GM19025 (cell line): Measurements from ENCODE around the gene SLC18A3.

Source experiments
- ATAC-seq: cut with Tn5 transposase; IDR thresholded peaks from one replicate; pipeline ENCODE4 v1.9.1; 2021; ENCODE audit warnings: mild to moderate bottlenecking, low read depth, moderate library complexity; ENCODE audit not compliant: unreplicated experiment

Gene SLC18A3

DNA sequence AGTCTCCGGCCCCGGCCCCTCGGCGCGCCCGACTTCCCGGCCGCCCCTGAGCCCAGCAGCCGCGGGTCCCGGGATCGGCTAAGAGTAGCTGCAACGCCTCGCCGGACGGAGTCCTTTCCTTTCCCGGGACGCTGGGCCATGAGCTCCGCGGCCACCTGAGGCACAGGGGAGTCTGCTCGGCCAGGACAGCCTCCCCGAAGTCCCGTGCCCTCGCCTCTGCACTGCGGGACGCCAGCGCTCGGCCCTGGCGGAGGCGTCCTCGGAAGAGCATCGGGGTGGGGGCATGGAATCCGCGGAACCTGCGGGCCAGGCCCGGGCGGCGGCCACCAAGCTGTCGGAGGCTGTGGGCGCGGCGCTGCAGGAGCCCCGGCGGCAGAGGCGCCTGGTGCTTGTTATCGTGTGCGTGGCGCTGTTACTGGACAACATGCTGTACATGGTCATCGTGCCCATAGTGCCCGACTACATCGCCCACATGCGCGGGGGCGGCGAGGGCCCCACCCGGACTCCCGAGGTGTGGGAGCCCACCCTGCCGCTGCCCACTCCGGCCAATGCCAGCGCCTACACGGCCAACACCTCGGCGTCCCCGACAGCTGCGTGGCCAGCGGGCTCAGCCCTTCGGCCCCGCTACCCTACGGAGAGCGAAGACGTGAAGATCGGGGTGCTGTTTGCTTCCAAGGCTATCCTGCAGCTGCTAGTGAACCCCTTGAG lies 502 bp downstream of the SLC18A3 start:
- ATAC-seq = no peak

DNA sequence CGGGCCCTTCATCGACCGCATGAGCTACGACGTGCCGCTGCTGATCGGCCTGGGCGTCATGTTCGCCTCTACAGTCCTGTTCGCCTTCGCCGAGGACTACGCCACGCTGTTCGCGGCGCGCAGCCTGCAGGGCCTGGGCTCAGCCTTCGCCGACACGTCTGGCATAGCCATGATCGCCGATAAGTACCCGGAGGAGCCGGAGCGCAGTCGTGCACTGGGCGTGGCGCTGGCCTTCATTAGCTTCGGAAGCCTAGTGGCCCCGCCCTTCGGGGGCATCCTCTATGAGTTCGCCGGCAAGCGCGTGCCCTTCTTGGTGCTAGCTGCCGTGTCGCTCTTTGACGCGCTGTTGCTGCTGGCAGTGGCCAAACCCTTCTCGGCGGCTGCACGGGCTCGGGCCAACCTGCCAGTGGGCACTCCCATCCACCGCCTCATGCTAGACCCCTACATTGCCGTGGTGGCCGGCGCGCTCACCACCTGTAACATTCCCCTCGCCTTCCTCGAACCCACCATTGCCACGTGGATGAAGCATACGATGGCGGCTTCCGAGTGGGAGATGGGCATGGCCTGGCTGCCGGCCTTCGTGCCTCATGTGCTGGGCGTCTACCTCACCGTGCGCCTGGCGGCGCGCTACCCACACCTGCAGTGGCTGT lies 1.2 kb downstream of the SLC18A3 start:
- no peak for ATAC-seq

DNA sequence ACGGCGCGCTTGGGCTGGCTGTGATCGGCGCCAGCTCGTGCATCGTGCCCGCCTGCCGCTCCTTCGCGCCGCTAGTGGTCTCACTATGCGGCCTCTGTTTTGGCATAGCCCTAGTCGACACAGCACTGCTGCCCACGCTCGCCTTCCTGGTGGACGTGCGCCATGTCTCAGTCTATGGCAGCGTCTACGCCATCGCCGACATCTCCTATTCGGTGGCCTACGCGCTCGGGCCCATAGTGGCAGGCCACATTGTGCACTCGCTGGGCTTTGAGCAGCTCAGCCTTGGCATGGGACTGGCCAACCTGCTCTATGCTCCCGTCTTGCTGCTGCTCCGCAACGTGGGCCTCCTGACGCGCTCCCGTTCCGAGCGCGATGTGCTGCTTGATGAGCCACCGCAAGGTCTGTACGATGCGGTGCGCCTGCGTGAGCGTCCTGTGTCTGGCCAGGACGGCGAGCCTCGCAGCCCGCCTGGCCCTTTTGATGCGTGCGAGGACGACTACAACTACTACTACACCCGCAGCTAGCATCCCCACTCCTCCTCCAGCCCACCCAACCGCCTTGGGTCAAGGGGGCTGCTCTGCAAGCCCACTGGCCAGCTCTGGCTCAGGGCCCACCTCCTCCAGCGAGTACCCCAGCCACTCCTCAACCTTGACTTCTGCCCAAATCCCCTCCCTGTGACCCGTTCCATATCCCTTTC lies 1.9 kb downstream of the SLC18A3 start:
- ATAC-seq = no peak

DNA sequence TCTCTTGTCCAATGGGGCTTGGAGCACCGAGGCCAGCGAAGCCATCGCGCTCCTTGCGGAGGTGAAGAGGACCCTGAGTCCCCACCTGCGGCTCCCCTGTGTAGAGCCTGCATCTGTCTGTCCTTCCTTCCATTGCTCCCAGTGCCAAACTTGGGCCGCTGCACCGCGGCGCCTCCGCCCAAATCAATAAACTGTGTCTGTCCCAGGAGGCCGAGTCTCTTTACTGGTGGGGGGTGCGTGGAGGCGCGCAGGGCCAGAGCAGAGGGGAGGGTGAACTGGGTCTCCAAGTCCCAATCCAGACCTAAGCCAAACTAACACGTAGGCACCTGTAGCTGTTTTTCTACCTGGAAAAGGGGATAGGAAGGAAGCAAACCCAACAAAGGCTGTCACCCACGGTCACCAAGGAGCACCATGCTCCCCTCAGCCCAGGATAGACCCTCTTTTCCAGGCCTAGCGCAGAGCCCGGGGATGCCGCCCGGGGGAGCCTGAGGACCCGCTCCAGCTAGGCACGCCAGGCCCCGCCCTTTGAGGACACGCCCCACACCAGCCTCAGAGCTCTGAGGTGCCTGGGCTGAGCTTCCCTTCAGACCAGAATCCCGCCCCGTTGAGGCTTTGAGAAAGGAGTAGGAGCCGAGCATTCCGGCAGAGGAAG lies 2.5 kb downstream of the SLC18A3 start:
- ATAC-seq = no peak

DNA sequence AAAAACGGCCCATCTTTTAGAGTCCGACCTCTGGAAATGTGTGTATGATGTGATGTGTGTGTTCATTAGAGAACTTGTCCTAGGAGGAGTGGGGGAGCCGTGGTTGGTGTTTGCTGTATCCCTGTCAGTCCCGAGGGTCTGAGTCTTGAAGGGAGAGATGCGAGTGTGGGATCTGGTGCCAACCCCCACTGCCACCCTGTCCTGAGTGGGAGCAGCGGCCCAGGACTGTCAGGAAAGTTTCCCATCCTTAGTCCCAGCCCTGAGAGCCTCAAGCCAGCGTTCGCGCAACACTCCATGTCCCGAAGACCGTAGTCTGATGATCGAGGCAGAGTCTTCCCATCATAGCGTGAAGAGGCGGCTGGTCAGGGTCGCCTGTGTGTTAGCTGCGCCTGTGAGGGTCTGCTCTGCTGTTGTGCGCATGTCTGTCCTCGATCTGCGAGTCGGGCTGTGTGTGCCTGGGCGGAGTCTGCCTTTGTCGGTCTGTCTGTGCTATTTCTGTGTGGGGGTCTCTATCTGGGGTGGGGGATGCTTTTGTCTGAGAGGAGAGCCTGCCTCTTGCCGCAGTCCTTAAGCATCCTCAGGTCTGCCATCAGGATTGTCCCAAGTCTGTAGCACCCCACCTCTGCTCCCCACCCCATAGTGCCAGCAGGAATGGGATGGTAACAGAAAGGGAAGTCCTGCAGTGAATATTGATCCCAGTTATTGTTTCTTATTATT lies 3.2 kb downstream of the SLC18A3 start:
- ATAC-seq = no peak

DNA sequence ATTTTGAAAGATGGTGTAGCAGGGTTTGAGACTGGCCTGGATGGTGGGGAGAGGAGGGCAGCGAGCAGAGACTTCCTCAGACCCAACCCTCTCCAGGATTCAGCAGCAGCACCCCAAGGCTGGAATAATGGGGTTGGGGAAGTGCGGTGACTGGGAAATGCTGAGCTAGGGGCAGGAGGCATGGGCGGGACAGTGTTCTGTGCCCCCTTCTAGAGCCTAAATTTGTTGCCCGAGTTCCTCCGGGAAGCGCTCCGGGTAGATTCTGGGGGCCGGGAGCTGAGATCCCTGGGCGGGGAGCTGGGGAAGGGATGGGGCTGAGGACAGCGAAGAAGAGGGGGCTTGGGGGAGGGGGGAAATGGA lies 3.8 kb downstream of the SLC18A3 start, which contains the start of gene CHAT:
Gene CHAT (plus strand): TSS at position 156 of the 360 bp plus-strand sequence. CDS start 153 bp downstream, at position 309.
- no peak for ATAC-seq

DNA sequence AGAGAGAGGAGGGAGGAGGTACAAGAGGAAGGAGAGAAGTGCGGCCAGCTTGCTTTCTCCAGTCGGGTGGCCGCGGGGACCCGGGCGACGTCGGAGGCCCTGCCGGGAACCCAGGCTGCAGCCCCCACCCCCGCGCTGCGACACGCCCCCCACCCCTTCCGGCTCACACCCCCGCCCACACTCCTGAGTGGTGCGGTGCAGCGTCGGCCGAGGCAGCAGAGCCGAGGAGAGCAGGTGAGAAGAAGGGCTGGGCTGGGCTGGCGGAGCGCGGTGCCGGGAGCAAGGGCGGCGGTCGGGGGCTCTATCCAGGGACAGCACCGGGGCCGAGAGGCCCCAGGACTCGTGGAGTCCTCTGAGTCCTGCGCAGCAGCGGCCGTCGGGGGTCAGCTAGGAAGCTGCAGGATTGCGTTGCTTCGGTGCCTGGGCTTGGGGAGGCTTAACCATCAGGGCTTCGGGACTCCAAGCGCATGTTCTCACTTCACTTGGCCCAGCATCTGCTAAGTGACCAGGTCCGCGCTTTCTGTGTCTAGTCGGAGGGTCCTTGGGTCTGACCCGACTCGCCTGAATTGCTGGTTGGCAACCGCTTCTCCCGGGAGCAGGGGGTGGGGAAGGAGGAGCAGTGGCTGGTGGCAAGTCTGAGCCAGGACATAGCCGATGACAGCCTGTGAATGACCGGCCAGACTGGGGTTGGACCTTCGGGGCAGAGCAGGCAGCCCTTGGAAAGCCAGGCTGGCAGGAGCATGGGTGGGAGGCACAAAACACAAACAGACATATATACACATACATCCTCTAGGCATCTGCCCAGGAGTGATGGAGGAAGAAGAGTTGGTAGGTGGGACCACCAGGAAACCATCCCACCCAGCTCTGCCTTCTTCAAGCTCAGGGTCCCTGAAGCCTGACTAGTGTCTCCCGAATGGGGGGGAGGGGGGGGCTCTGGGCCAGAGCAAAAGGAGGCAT lies 4.4 kb downstream of the SLC18A3 start:
- ATAC-seq = no peak

DNA sequence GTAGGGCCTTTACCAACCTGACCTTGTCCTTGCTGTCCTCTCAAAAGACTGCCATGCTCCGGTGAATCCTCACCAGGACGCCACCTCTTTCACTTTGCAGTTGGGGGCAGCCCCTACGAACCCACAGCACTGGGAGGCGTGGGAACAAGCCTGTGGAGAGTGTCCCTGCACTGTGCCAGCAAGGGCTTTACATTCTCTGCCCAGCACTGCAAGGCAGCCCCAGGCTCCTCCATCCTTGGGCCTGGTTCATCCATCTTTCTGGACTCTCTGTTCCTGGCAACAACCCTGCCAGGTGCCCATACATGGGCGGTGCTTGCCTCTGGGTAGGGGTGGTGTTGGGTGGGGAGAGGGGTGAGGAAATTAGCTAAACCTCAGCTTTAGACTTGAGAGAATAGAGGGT lies 5.1 kb downstream of the SLC18A3 start:
- ATAC-seq = no peak

DNA sequence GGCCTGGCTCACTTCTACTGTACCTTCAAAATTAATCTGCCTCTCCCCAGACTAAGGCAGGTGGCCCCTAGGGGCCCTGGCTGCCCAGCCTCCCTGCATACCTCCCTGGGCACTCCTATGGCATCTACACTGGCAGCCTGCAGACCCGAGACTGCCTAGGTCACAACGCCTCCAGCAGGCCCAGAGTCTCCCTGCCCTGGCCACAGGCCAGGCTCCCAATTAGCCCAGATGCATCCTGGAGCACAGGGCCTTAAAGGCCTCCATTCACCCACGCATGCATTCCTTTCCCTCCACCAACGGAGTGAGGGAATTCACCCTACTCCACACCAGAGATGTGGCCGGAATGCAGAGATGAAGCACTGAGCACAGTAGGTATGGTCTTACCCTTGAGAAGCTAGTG lies 5.6 kb downstream of the SLC18A3 start:
- ATAC-seq = no peak

DNA sequence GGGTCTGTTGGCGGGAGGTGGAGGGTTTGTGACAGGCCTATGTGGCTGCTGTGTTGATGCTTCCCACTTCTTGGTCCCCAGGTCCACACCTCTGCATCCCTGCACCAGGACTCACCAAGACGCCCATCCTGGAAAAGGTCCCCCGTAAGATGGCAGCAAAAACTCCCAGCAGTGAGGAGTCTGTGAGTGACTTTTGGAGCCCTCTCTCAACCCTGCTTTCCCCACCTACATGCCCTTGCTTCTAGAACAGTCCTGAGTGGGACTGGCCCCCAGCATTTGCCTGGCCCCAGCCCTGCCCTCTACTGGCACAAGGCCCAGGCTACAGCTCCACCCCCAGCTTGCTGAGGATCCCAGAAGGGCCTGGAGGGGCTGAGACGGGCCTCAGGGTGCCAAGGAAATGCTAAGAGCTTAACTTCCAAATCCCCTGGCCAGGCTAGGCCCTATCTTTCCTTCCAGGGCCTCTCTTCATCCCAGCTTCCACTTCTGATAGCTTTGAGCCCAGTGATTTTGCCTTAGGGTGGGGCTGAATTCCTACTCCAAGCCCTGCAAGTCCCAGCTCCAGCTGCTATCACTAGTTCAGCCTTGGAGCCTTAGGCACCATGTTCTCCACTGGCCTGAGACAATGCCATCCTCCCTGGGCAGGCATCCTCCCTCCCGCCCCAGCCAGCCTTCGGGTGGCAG lies 6.5 kb downstream of the SLC18A3 start:
- ATAC-seq = no peak

DNA sequence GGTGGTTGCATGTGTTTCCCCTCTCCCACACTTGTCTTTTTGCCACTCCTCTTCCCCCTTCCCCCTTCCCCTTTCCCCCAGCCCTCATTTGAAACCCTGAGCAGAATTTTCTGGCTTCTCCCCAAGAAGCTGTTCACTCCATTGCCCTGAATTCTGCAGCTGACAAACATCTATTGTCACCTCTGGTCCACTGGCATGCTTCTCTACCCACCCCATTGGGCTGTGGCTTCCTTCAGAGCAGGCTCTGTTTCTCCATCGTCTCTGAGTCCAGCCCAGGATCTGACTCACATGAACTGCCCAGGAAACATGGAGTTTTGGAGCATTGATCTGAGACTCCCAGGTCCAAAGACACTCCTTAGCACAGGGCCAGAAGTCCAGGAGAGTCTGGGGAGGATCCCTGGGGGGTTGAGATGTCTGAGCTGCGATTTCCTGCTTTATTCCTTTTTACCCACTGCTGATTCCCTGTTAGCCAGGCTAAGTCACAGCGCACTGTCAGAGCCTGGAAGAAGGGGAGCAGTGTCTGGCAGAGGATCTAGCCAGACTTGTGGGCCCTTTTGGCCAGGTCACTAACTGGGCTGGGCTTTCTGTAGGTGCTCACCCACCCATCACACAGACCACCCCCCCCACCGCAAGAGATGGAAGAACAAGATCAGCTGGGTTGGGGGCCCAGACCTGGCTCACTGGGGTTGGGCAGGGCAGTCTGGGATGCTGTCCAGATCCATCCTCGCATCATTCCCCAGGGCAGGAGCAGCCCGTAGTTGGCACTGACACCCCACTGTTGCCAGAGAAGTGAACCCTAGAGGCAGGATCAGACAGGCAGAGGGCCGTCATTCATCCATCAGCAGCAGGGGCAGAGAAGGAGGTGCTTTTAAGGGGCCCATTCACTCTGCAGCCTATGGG lies 7.3 kb downstream of the SLC18A3 start:
- no peak for ATAC-seq

DNA sequence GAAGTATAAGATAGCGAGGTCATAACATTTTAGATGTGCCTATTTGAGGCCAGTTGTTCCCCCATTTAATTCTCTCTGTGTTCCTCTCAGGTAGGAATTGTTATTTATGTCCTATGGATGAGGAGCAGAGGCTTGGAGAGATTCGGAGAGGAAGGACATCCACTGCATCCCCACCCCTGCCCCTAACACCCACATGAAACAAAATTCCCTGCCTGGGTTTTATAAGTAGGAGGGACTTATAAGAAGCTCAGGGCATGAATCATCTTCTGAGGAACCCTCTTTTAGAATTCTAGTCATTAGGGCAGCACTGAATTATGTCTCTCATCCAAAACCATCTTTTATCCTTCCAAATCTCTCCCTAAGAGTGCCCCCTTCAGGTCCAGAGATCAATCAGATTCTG lies 8.7 kb downstream of the SLC18A3 start:
- ATAC-seq = no peak

DNA sequence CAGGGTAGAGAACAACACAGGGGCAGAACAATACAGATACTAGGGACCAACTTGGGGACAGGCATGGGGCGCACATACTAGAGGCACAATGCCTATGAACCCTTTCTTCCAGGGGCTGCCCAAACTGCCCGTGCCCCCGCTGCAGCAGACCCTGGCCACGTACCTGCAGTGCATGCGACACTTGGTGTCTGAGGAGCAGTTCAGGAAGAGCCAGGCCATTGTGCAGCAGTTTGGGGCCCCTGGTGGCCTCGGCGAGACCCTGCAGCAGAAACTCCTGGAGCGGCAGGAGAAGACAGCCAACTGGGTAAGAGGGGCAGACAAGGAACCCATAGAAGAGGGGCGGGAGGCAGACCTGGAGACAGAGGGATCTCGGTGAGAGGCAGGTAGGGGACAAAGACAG lies 9.5 kb downstream of the SLC18A3 start:
- ATAC-seq = no peak

DNA sequence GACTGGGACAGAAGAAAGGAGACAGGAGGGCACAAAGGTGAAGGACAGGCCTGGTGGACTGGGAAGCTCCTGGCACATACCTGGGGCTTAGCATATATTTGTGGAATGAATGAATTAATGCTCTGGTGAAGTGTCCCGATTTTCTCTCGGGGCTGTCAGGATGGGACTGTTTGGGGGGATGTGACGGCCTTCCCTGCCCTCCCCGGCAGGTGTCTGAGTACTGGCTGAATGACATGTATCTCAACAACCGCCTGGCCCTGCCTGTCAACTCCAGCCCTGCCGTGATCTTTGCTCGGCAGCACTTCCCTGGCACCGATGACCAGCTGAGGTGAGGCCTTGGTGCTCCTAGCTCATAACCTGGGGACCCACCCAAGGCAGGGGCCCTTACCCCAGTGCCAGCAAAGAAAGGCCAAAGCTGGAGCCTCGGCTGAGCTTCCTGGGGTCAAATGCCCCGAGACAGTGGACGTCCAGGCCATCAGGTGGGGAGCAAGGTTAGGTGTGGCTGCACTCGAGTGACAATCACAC lies 10.2 kb downstream of the SLC18A3 start:
- no peak for ATAC-seq

DNA sequence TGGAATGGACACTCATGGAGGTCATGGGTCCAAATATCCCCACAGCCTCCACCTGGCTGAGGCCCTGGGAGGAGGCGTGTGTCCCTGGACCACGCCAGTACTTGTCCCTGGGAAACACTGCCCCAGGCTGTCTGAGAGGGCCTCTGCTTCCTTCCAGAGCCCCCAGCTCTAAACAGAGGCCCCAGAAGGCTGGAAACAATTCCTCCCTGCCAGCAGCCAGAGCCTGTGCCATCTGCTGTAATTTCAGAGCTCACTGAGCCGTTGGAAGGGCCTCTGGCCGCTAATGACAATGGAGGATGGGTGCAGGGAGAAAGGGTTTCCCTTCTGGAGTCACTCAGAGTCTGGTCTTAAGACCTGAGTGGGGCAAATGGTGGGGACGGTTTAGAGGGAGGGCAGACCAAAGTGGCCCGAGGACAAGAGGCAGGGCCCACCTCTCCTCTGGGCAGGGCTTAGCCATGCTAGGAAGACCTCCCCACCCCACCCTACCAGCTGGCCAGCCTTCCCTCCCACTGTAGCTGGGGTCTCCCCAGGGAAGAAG lies 10.8 kb downstream of the SLC18A3 start:
- no peak for ATAC-seq

DNA sequence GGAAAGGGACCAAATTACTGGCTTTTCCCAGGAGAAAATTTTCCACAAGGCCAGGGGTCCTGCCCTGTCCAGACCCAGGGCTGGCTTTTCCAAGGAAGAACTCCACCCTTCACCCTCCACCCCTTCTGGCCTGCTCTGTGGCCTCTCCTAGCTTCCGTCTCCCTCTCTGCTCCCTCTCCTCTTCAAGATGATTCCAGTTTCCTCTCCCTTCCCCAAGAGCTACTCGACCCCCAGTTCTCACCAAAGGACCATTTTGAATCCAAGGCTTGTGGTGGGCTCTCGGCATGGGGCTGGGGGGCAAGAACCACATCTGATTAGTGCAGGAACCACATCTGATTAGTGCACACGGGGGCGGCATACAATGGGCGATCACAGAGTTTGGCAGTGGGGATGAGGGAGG lies 11.5 kb downstream of the SLC18A3 start:
- ATAC-seq = no peak
